Caco-2 (cell line): ENCODE measurements around the gene SLC9A3. TPM values are rescaled to one million over a fixed set of nuclear protein-coding genes. Genes with fewer than 3 reads are reported as not detected.

Experiments used
- BruUV-seq: library from RNA; stranded (reverse); fragments of 400-500 nt; replicated peaks from 2 replicates; lab custom pipeline; 2021; lab: Mats Ljungman, UMichigan
- CTCF ChIA-PET: fragments of 300-600 bp; sonication (Branson Sonifier 250); formaldehyde crosslinking; loops from one replicate; lab custom pipeline; 2022; ENCODE audit warnings: antibody characterized with exemption; lab: Charles Lee
- POLR2A ChIA-PET: fragments of 300-600 bp; sonication (Branson Sonifier 250); formaldehyde crosslinking; loops from one replicate; lab custom pipeline; 2022; ENCODE audit warnings: antibody characterized with exemption; lab: Charles Lee
- DNase-seq, 2 experiments: peaks; one replicate each; pipeline versions ENCODE4 v3.0.0 to v3.0.0-alpha.2; 2020 to 2022
- H3K27me3 ChIP-seq: replicated peaks from 2 replicates; pipeline ENCODE4 v1.6.0; 2011; ENCODE audit warnings: low read length; ENCODE audit not compliant: control insufficient read depth, insufficient read depth
- H3K36me3 ChIP-seq: 2 replicates; pipeline ENCODE4 v1.5.1; 2011; ENCODE audit warnings: low read length; ENCODE audit not compliant: control insufficient read depth, insufficient read depth
- H3K4me1 ChIP-seq: fragments of 250-450 bp; sonication (Bioruptor Pico); 2 replicates; pipeline ENCODE4 v1.5.1; 2020; ENCODE audit warnings: mild to moderate bottlenecking
- H3K4me3 ChIP-seq: 2 replicates; pipeline ENCODE4 v1.5.1; 2011; ENCODE audit warnings: low read depth, mild to moderate bottlenecking, control low read depth, low read length
- H3K9me3 ChIP-seq: fragments of 250-450 bp; sonication (Bioruptor Pico); 2 replicates; pipeline ENCODE4 v1.5.1; 2020; ENCODE audit warnings: mild to moderate bottlenecking, moderate library complexity
- H3K27ac Mint-ChIP-seq: one replicate; pipeline ENCODE4 v1.8.0; 2022; ENCODE audit warnings: mixed read lengths; ENCODE audit not compliant: unreplicated experiment
- H3K27me3 Mint-ChIP-seq: one replicate; pipeline ENCODE4 v1.8.0; 2022; ENCODE audit warnings: mixed read lengths; ENCODE audit not compliant: insufficient read depth, unreplicated experiment
- H3K36me3 Mint-ChIP-seq: one replicate; pipeline ENCODE4 v1.8.0; 2022; ENCODE audit warnings: mild to moderate bottlenecking, mixed read lengths; ENCODE audit not compliant: insufficient read depth, unreplicated experiment
- H3K4me1 Mint-ChIP-seq: one replicate; pipeline ENCODE4 v1.8.0; 2022; ENCODE audit warnings: low read depth, mixed read lengths; ENCODE audit not compliant: unreplicated experiment
- H3K4me3 Mint-ChIP-seq: one replicate; pipeline ENCODE4 v1.8.0; 2022; ENCODE audit warnings: mild to moderate bottlenecking, moderate library complexity, mixed read lengths; ENCODE audit not compliant: unreplicated experiment
- H3K9me3 Mint-ChIP-seq: one replicate; pipeline ENCODE4 v1.8.0; 2022; ENCODE audit warnings: mixed read lengths; ENCODE audit not compliant: unreplicated experiment
- CTCF ChIP-seq, 2 experiments: fragments of 200-600 bp in 1 of 2; IDR thresholded peaks; 1 replicate in 1 of 2; 2 replicates in 1 of 2; pipeline versions ENCODE4 v1.5.1 to v1.8.0; 2011 to 2022; ENCODE audit warnings: antibody characterized with exemption in 1 of 2, control low read depth in 1 of 2, inconsistent platforms in 1 of 2, low read depth in 1 of 2, low read length in 1 of 2, mild to moderate bottlenecking in 1 of 2, moderate library complexity in 1 of 2; ENCODE audit not compliant: insufficient read depth in 1 of 2, severe bottlenecking in 1 of 2, unreplicated experiment in 1 of 2
- intact Hi-C: fragments of 100-400 bp; cut with micrococcal nuclease; formaldehyde crosslinking; loops from one replicate; pipeline ENCODE4 v1.10.0; 2022; ENCODE audit not compliant: unreplicated experiment
- total RNA-seq: library from RNA; stranded (reverse); gene quantifications from 2 replicates; pipeline ENCODE4 v1.2.3, GENCODE V29; 2022

The SLC9A3 gene
- total RNA-seq, 1 experiment from 2014 or later = 3.4 TPM

- intact Hi-C loops = no loop called here
- Histone ChIP-seq H3K4me3 (no peak overlapping the region), H3K27me3 (no peaks in the 10 kb centered on the region), H3K36me3 (no peaks in the 10 kb centered on the region), H3K9me3 (no peaks in the 10 kb centered on the region), H3K4me1 (no peaks in the 10 kb centered on the region)
- H3K27me3 Mint-ChIP-seq = no peaks in the 10 kb centered on the region
- H3K36me3 Mint-ChIP-seq = no peaks in the 10 kb centered on the region
- no peaks in the 10 kb centered on the region for H3K9me3 Mint-ChIP-seq
- no peak overlapping the region for H3K27ac Mint-ChIP-seq
- CTCF ChIA-PET = no interaction called here
- POLR2A ChIA-PET = no interaction called here
- H3K4me1 Mint-ChIP-seq = no peaks in the 10 kb centered on the region
- H3K4me3 Mint-ChIP-seq = no peak overlapping the region
- BruUV-seq = no TSS peak
- DNase-seq = no peak
- TF ChIP-seq CTCF (IDR thresholded peaks at IDR 0.05; ENCODE audit: insufficient read depth in 1 of 2, low read depth in 1 of 2, low read length in 1 of 2, severe bottlenecking in 1 of 2, unreplicated experiment in 1 of 2) = no peak
Observed at GRCh38 chr5:490116-491106, 33.8 kb downstream of the SLC9A3 start.

- Mint-ChIP-seq H3K27ac (no peak overlapping the region), H3K4me3 (no peak overlapping the region), H3K9me3 (no peaks in the 10 kb centered on the region), H3K27me3 (no peaks in the 10 kb centered on the region), H3K36me3 (no peaks in the 10 kb centered on the region), H3K4me1 (no peaks in the 10 kb centered on the region)
- no peak for TF ChIP-seq CTCF (IDR thresholded peaks at IDR 0.05; ENCODE audit: insufficient read depth in 1 of 2, low read depth in 1 of 2, low read length in 1 of 2, severe bottlenecking in 1 of 2, unreplicated experiment in 1 of 2)
- Histone ChIP-seq H3K9me3 (no peaks in the 10 kb centered on the region), H3K4me1 (no peaks in the 10 kb centered on the region), H3K27me3 (no peaks in the 10 kb centered on the region), H3K4me3 (no peak overlapping the region), H3K36me3 (no peaks in the 10 kb centered on the region)
- intact Hi-C loops = no loop called here
- no TSS peak for BruUV-seq
- POLR2A ChIA-PET = no interaction called here
- CTCF ChIA-PET = no interaction called here
- no peak for DNase-seq
Observed at GRCh38 chr5:489689-490080, 34.6 kb downstream of the SLC9A3 start.

- H3K36me3 Mint-ChIP-seq = no peaks in the 10 kb centered on the region
- no peaks in the 10 kb centered on the region for H3K4me1 Mint-ChIP-seq
- ChIA-PET POLR2A (no interaction called here), CTCF (no interaction called here)
- H3K4me1 ChIP-seq = no peaks in the 10 kb centered on the region
- intact Hi-C loops = no loop called here
- H3K4me3 ChIP-seq = no peak overlapping the region
- no peak overlapping the region for H3K4me3 Mint-ChIP-seq
- H3K36me3 ChIP-seq = no peaks in the 10 kb centered on the region
- H3K27me3 ChIP-seq = no peaks in the 10 kb centered on the region
- H3K27me3 Mint-ChIP-seq = no peaks in the 10 kb centered on the region
- no peak for TF ChIP-seq CTCF (IDR thresholded peaks at IDR 0.05; ENCODE audit: insufficient read depth in 1 of 2, low read depth in 1 of 2, low read length in 1 of 2, severe bottlenecking in 1 of 2, unreplicated experiment in 1 of 2)
- H3K27ac Mint-ChIP-seq = no peak overlapping the region
- no peaks in the 10 kb centered on the region for H3K9me3 ChIP-seq
- no peak for DNase-seq
- H3K9me3 Mint-ChIP-seq = no peaks in the 10 kb centered on the region
- BruUV-seq = no TSS peak
Observed at GRCh38 chr5:488744-489688, 35.2 kb downstream of the SLC9A3 start.
